Loucy (cell line): ENCODE data around the gene CD177.

Source experiments
- H2AFZ ChIP-seq: fragments of 200-600 bp; sonication (generic); 2 replicates; pipeline ENCODE4 v1.6.0; 2016; ENCODE audit warnings: antibody characterized with exemption, mild to moderate bottlenecking, low read length, moderate library complexity
- H3F3A ChIP-seq: fragments of 200-600 bp; 2 replicates; pipeline ENCODE4 v1.6.0; 2016; ENCODE audit warnings: antibody characterized with exemption, low read depth, mild to moderate bottlenecking
- H3K27me3 ChIP-seq: fragments of 200-600 bp; sonication (generic); 2 replicates; pipeline ENCODE4 v1.6.1; 2014; ENCODE audit warnings: low read length, mild to moderate bottlenecking; ENCODE audit not compliant: insufficient read depth, poor library complexity, severe bottlenecking
- H3K36me3 ChIP-seq: fragments of 200-600 bp; sonication (generic); 2 replicates; pipeline ENCODE4 v1.6.1; 2016; ENCODE audit warnings: low read length; ENCODE audit not compliant: insufficient read depth
- H3K4me1 ChIP-seq: fragments of 200-600 bp; sonication (generic); 2 replicates; pipeline ENCODE4 v1.5.1; 2014; ENCODE audit warnings: low read length, mild to moderate bottlenecking; ENCODE audit not compliant: insufficient read depth, poor library complexity, severe bottlenecking
- H3K4me2 ChIP-seq: fragments of 200-600 bp; sonication (generic); 2 replicates; pipeline ENCODE4 v1.6.0; 2014; ENCODE audit warnings: antibody characterized with exemption, low read length, low read depth, mild to moderate bottlenecking; ENCODE audit not compliant: poor library complexity, severe bottlenecking
- H3K4me3 ChIP-seq: fragments of 200-600 bp; sonication (generic); 2 replicates; pipeline ENCODE4 v1.5.1; 2014; ENCODE audit warnings: low read length, mild to moderate bottlenecking, mixed read lengths; ENCODE audit not compliant: poor library complexity, severe bottlenecking
- H3K79me2 ChIP-seq: fragments of 200-600 bp; sonication (generic); 2 replicates; pipeline ENCODE4 v1.6.1; 2014; ENCODE audit warnings: low read length; ENCODE audit not compliant: insufficient read depth
- H3K9ac ChIP-seq: fragments of 200-600 bp; sonication (generic); 2 replicates; pipeline ENCODE4 v1.6.0; 2014; ENCODE audit warnings: mild to moderate bottlenecking, low read depth, low read length, moderate library complexity; ENCODE audit not compliant: poor library complexity, severe bottlenecking
- H3K9me2 ChIP-seq: fragments of 200-600 bp; sonication (generic); replicated peaks from 2 replicates; pipeline ENCODE4 v1.6.1; 2016; ENCODE audit warnings: low read depth, low read length, mixed read lengths
- H3K9me3 ChIP-seq: fragments of 200-600 bp; sonication (generic); 2 replicates; pipeline ENCODE4 v1.6.1; 2014; ENCODE audit warnings: mild to moderate bottlenecking, antibody characterized with exemption, low read length, low read depth; ENCODE audit not compliant: insufficient read depth
- H4K20me1 ChIP-seq: fragments of 200-600 bp; sonication (generic); 2 replicates; pipeline ENCODE4 v1.6.0; 2014; ENCODE audit warnings: antibody characterized with exemption, low read length, mild to moderate bottlenecking; ENCODE audit not compliant: insufficient read depth, poor library complexity, severe bottlenecking
- EZH2phosphoT487 ChIP-seq: fragments of 200-600 bp; IDR thresholded peaks from 2 replicates; pipeline ENCODE4 v1.6.1; 2018; ENCODE audit warnings: antibody characterized with exemption, mild to moderate bottlenecking, moderate library complexity, borderline replicate concordance
- TF ChIP-seq, protein P1 (sequence below): fragments of 200-600 bp; sonication (generic); conservative IDR thresholded peaks from 2 replicates; pipeline ENCODE4 v1.5.1; 2014; ENCODE audit warnings: mild to moderate bottlenecking, antibody characterized with exemption, low read length

Gene CD177

GRCh38 chr19:43311256-43311655 lies 42.2 kb upstream of the CD177 start:
- H3K36me3 ChIP-seq: no peaks in the 10 kb centered on the region
- H3K9me2 ChIP-seq: no peaks in the 10 kb centered on the region
- H3K9ac ChIP-seq: no peak overlapping the region
- no peak for TF ChIP-seq EZH2phosphoT487
- TF ChIP-seq, protein P1, sequence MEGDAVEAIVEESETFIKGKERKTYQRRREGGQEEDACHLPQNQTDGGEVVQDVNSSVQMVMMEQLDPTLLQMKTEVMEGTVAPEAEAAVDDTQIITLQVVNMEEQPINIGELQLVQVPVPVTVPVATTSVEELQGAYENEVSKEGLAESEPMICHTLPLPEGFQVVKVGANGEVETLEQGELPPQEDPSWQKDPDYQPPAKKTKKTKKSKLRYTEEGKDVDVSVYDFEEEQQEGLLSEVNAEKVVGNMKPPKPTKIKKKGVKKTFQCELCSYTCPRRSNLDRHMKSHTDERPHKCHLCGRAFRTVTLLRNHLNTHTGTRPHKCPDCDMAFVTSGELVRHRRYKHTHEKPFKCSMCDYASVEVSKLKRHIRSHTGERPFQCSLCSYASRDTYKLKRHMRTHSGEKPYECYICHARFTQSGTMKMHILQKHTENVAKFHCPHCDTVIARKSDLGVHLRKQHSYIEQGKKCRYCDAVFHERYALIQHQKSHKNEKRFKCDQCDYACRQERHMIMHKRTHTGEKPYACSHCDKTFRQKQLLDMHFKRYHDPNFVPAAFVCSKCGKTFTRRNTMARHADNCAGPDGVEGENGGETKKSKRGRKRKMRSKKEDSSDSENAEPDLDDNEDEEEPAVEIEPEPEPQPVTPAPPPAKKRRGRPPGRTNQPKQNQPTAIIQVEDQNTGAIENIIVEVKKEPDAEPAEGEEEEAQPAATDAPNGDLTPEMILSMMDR: no peak
- H3K4me2 ChIP-seq: no peak overlapping the region
- H3F3A ChIP-seq: no peaks in the 10 kb centered on the region
- no peaks in the 10 kb centered on the region for H3K4me1 ChIP-seq
- H2AFZ ChIP-seq: no peak overlapping the region
- no peak overlapping the region for H3K4me3 ChIP-seq
- no peaks in the 10 kb centered on the region for H3K9me3 ChIP-seq
- H4K20me1 ChIP-seq: no peaks in the 10 kb centered on the region
- H3K27me3 ChIP-seq: no peaks in the 10 kb centered on the region
- no peaks in the 10 kb centered on the region for H3K79me2 ChIP-seq

DNA sequence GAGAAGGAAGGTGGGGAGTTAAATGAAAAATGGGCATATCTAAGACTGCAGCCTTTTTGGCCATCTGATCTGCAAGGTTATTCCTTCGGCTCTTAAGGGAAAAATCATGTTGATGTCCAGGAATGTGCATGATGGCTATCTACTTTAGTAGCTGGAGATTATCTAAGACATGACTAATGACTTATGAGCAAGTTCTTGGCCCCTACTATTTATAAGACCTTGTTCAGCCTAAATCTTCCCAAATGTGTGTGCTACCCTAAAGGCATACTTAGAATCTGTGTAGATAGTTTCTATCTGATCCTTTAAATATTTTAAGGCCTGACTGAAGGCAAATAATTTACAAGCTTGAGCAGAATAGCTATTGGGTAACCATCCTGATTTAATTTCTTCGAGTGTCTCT lies 41.8 kb upstream of the CD177 start:
- Histone ChIP-seq H3K4me3 (no peak overlapping the region), H3K4me1 (no peaks in the 10 kb centered on the region), H3K9me3 (no peaks in the 10 kb centered on the region), H3K79me2 (no peaks in the 10 kb centered on the region), H4K20me1 (no peaks in the 10 kb centered on the region), H3K9me2 (no peaks in the 10 kb centered on the region), H2AFZ (no peak overlapping the region), H3K9ac (no peak overlapping the region), H3K4me2 (no peak overlapping the region), H3K36me3 (no peaks in the 10 kb centered on the region), H3F3A (no peaks in the 10 kb centered on the region), H3K27me3 (no peaks in the 10 kb centered on the region)
- TF ChIP-seq EZH2phosphoT487: no peak
- TF ChIP-seq, protein P1: no peak

DNA sequence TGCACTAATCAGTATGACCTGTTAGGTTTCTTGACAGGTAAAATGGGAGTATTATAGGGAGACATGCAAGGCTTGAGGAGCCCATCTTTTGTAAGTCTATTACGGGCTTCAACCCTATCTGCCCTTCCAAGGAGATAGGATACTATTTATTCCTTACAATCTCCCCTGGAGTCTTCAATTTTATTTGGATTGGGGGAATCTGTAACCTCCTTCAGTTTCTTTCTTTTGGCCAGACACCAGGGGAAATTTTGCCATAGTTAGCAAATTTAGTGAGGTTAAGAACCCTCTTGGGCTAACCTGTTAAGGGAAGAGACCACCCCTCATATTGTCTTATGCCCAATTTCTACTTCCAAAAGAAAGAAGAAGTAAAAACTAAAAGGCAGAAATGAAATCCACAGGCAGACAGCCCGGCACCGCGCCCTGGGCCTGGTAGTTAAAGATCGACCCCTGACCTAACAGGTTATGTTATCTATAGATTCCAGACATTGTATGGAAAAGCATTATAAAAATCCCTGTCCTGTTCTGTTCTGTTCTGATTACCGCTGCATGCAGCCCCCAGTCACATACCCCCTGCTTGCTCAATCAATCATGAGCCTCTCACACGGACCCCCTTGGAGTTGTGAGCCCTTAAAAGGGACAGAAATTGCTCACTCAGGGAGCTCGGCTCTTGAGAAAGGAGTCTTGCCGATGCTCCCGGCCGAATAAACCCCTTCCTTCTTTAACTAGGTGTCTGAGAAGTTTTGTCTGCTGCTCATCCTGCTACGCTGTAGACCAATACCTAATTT lies 39.6 kb upstream of the CD177 start:
- Histone ChIP-seq H3K27me3 (no peaks in the 10 kb centered on the region), H3K4me3 (no peak overlapping the region), H3K9me2 (no peaks in the 10 kb centered on the region), H3K9ac (no peak overlapping the region), H3K9me3 (peaks cover 3% of the 10 kb centered on the region; the same call in 1 of the 2 replicates), H3K36me3 (no peaks in the 10 kb centered on the region), H4K20me1 (no peaks in the 10 kb centered on the region), H3K4me1 (no peaks in the 10 kb centered on the region), H3F3A (no peaks in the 10 kb centered on the region), H3K4me2 (no peak overlapping the region), H2AFZ (no peak overlapping the region), H3K79me2 (no peaks in the 10 kb centered on the region)
- TF ChIP-seq EZH2phosphoT487: no peak
- TF ChIP-seq, protein P1: no peak
